Central memory CD8-positive, alpha-beta T cell (primary cell): ENCODE data around the gene SPEM3.
"Not testable (repeated sequence)": the region's sequence is repeated elsewhere in the genome, so short reads cannot be mapped to it uniquely, and the experiment has no call there.

Source experiments
- ATAC-seq: fragments of 150-1000 bp; cut with Tn5 transposase; replicated peaks from 2 replicates; pipeline ENCODE4 v1.10.0; 2022; ENCODE audit warnings: mild to moderate bottlenecking, moderate FRiP score, moderate number of reproducible peaks; ENCODE audit not compliant: poor library complexity, severe bottlenecking; ENCODE audit errors: extremely low read depth
- DNase-seq, 2 donors: peaks; one replicate each; pipeline ENCODE4 v3.0.0; 2021; ENCODE audit warnings: low spot score in 2 of 2
- H3K27ac Mint-ChIP-seq: one replicate; pipeline ENCODE4 v1.8.0; 2022; ENCODE audit warnings: low read depth, mild to moderate bottlenecking, moderate library complexity, mixed read lengths
- H3K27me3 Mint-ChIP-seq: one replicate; pipeline ENCODE4 v1.8.0; 2022; ENCODE audit warnings: mixed read lengths
- H3K36me3 Mint-ChIP-seq: one replicate; pipeline ENCODE4 v1.8.0; 2022; ENCODE audit warnings: mild to moderate bottlenecking, moderate library complexity, mixed read lengths; ENCODE audit not compliant: insufficient read depth
- H3K4me1 Mint-ChIP-seq: one replicate; pipeline ENCODE4 v1.8.0; 2022; ENCODE audit warnings: mixed read lengths
- H3K4me3 Mint-ChIP-seq: one replicate; pipeline ENCODE4 v1.8.0; 2022; ENCODE audit warnings: mild to moderate bottlenecking, moderate library complexity, mixed read lengths
- H3K9me3 Mint-ChIP-seq: one replicate; pipeline ENCODE4 v1.8.0; 2022; ENCODE audit warnings: mixed read lengths

The SPEM3 gene

DNA sequence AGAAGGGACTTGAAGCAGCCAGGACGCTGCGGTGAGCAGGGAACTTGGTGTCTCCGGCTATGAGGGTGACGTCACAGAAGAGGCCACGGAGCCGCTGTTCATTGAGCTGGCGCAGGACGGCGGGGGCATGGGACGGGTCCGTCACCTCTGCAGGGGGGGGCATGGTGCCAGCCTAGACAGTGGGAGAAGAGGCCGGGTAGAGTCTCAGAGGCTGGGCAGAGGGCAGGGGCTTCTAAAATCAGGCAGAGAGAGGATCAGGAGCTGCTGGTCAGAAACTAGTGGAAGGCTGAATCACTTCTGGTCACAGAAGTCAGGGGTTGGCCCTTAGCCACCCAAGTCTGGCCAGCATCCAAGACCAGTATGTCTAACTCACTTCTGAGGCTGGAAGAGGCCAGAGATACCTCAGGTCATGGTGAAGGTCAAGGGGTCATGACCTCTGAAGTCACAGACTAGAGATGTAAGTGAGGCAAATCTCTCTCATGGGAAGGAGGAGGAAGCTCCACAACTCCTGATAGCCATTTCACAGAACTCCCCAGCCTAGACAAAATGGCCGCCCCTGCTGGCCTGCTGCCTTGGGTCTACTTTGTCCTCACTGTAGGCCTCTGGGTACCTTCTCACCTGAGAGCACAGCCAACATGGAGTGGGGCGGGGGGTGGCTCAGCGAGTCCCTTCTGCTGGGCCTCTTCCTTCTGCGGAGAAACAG is 38.1 kb downstream of the SPEM3 start:
- ATAC-seq (no peak), DNase-seq (no peak)
- Mint-ChIP-seq H3K27ac (peak overlapping the region; percentile 61), H3K9me3 (no peaks in the 10 kb centered on the region), H3K36me3 (peaks cover 25% of the 10 kb centered on the region), H3K27me3 (no peaks in the 10 kb centered on the region), H3K4me3 (no peak overlapping the region), H3K4me1 (peaks cover 23% of the 10 kb centered on the region)

DNA sequence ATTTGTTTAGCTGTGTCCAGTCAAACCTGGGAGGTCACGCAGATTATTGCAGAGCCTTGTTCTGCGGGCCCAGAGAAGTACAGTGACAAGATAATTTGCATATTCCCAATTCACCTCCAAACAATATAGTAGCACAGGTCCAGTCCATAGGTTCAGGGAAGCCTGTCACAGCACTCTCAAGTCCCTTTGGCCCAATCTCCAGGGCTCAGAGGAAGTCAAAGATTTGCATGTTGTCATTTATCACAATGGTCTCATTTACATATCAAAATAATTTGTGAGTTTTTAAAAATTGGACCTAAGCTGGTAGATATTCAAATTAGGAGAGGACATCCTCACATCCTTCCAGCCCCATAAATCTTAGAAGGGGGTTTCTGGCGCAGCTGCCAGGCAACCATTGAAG is 38.8 kb downstream of the SPEM3 start:
- Mint-ChIP-seq H3K27ac (no peak overlapping the region), H3K36me3 (peaks cover 25% of the 10 kb centered on the region), H3K4me1 (peaks cover 28% of the 10 kb centered on the region), H3K9me3 (no peaks in the 10 kb centered on the region), H3K4me3 (no peak overlapping the region), H3K27me3 (no peaks in the 10 kb centered on the region)
- ATAC-seq: no peak
- DNase-seq: no peak

DNA sequence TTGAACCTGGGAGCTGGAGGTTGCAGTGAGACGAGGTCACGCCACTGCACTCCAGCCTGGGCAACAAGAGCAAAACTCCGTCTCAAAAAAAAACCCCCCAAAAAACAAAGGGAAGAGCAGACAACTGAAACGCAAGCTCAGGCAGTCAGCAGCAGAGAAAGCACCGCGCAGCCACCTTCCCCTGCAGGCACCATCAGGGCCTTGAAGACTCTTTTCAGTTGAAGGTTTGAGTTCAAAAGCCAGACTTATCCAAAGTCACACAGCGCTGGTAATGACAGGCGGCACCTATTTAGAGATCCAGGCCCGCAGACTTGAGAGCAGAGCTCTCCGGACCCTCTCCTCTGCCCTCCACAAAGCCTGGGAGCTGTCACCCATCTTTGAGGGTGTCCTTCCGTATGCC is 39.6 kb downstream of the SPEM3 start:
- ATAC-seq: no peak
- no peaks in the 10 kb centered on the region for H3K9me3 Mint-ChIP-seq
- H3K4me3 Mint-ChIP-seq: no peak overlapping the region
- no peak overlapping the region for H3K27ac Mint-ChIP-seq
- H3K27me3 Mint-ChIP-seq: no peaks in the 10 kb centered on the region
- DNase-seq: no peak
- peaks cover 28% of the 10 kb centered on the region for H3K4me1 Mint-ChIP-seq
- peaks cover 21% of the 10 kb centered on the region for H3K36me3 Mint-ChIP-seq

DNA sequence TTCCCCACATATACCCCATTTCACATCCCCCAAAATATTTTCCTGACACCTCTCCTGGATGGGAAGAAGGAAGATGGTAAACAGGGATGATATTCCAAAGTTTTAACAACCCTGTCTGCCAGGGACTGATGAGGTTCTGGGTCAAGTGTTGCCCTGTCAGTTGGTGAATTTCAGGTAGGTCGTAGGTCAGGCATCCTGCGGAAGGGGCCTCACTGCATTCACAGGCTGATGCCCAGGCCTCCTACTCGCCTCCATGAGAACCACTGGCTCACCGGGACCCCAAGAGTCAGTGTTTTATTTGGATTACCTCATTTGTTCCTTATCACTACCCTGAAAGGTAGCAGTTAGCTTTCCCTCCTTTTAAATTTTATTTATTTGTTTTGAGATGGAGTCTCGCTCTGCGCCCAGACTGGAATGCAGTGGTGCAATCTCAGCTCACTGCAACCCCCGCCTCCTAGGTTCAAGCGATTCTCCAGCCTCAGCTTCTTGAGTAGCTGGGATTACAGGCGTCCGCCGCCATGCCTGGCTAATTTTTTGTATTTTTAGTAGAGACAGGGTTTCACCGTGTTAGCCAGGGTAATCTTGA is 40.2 kb downstream of the SPEM3 start:
- H3K36me3 Mint-ChIP-seq: peaks cover 16% of the 10 kb centered on the region
- no peak overlapping the region for H3K4me3 Mint-ChIP-seq
- no peaks in the 10 kb centered on the region for H3K9me3 Mint-ChIP-seq
- DNase-seq (no peak), ATAC-seq (no peak)
- peaks cover 28% of the 10 kb centered on the region for H3K4me1 Mint-ChIP-seq
- H3K27me3 Mint-ChIP-seq: no peaks in the 10 kb centered on the region
- H3K27ac Mint-ChIP-seq: no peak overlapping the region

DNA sequence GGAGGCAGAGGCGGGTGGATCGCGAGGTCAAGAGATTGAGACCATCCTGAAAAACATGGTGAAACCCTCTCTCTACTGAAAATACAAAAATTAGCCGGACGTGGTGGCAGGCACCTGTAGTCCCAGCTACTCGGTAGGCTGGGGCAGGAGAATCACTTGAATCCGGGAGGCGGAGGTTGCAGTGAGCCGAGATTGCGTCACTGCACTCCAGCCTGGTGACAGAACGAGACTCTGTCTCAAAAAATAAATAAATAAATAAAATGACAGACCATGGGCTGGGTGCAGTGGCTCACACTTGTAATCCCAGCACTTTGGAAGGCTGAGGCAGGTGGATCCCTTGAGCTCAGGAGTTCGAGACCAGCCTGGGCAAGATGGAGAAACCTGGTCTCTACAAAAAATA is 41.2 kb downstream of the SPEM3 start:
- not testable (repeated sequence) for ATAC-seq, H3K27ac Mint-ChIP-seq, DNase-seq, H3K27me3 Mint-ChIP-seq, H3K4me3 Mint-ChIP-seq, H3K9me3 Mint-ChIP-seq
- Mint-ChIP-seq H3K36me3 (peaks cover 13% of the 10 kb centered on the region), H3K4me1 (peaks cover 28% of the 10 kb centered on the region)

DNA sequence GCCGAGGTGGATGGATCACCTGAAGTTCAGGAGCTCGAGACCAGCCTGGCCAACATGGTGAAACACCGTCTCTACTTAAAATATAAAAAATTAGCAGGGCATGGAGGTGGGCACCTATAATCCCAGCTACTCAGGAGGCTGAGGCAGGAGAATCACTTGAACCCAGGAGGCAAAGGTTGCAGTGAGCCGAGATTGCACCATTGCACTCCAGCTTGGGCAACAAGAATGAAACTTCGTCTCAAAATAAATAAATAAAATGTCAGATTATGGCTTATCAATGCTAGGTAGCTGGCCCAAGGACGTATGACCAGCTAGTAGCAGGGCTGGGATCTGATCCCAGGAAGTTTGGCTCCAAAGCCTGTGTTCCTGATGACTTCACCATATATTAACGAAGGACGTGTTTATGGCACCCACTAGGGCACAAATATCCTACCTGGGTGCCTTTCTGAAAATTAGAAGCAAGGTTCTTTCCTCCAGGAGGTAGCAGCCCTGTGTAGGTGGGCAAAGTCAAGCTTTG is 41.9 kb downstream of the SPEM3 start:
- Mint-ChIP-seq H3K36me3 (peaks cover 11% of the 10 kb centered on the region), H3K4me1 (peaks cover 28% of the 10 kb centered on the region)
- not testable (repeated sequence) for H3K4me3 Mint-ChIP-seq, H3K9me3 Mint-ChIP-seq, H3K27me3 Mint-ChIP-seq, DNase-seq, H3K27ac Mint-ChIP-seq, ATAC-seq

DNA sequence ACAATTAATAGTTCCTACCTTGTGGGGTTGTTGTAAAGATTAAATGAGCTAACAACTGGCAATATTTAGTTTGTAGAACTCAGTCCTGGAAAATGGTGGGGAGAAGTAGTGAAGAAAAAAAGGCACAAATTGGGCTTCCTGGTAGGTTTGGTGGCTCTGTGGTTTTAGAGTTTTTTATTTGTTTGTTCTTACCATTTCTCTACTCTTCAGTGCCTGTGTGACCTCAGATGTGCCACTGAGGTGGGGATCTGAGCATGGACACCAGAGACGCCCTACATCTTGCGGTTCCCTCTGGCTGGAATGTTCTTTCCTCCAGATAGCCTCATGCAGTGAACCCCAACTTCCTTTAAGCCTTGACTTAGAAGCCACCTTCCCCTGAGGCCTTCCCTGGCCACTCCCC is 43.1 kb downstream of the SPEM3 start:
- peaks cover 14% of the 10 kb centered on the region for H3K36me3 Mint-ChIP-seq
- peaks cover 37% of the 10 kb centered on the region for H3K4me1 Mint-ChIP-seq

DNA sequence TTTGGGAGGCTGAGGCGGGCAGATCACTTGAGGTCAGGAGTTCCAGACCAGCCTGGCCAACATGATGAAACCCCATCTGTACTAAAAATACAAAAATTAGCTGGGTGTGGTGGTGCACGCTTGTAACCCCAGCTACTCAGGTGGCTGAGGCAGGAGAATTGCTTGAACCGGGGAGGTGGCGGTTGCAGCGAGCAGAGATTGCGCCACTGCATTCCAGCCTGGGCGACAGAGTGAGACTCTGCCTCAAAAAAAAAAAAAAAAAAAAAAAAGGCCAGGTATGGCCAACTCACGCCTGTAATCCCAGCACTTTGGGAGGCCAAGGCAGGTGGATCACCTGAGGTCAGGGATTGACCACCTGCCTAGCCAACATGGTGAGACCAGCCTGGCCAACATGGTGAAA is 46.1 kb downstream of the SPEM3 start:
- peaks cover 18% of the 10 kb centered on the region for H3K36me3 Mint-ChIP-seq
- DNase-seq: not testable (repeated sequence)

More for the DNA sequence above, 43.1 kb downstream of the SPEM3 start:
- H3K27me3 Mint-ChIP-seq: no peaks in the 10 kb centered on the region
- no peak for ATAC-seq
- H3K9me3 Mint-ChIP-seq: no peaks in the 10 kb centered on the region
- H3K4me3 Mint-ChIP-seq: no peak overlapping the region
- DNase-seq: no peak
- H3K27ac Mint-ChIP-seq: no peak overlapping the region

DNA sequence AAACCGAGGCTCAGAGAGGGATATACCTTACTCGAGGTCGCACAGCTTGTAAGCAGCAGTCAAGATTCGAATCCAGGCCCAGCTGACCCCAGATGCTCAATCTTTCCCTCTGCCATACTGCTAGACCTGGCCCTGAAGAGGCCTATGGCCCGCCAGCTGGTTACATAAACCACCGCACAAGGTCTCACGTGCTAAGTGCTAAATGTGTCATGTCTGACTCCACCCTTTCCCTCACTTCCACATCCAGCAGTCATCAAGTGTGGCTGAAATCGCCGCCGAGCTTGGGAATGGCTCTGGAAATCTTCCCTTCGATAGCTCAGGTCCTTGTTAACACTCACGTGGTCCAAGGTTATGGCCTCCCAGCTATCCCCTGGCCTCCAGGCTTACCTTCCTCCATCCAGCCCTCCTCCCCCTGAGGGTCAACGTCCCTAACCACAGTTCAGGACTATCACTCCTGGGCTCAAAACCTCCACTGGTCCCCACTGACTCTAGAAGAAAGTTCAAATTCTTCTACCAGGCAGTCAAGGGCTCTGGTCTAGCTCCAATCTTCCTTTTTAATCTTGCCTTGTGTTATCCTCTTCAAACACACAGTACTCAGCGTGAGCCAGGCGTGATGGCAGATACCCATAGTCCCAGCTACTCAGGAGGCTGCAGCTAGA is 47.2 kb downstream of the SPEM3 start:
- DNase-seq: no peak
- H3K9me3 Mint-ChIP-seq: no peaks in the 10 kb centered on the region
- no peaks in the 10 kb centered on the region for H3K27me3 Mint-ChIP-seq
- no peak for ATAC-seq
- H3K4me1 Mint-ChIP-seq: peaks cover 50% of the 10 kb centered on the region
- no peak overlapping the region for H3K4me3 Mint-ChIP-seq
- H3K36me3 Mint-ChIP-seq: peaks cover 23% of the 10 kb centered on the region
- H3K27ac Mint-ChIP-seq: peak overlapping the region; percentile 81

More for the DNA sequence above, 46.1 kb downstream of the SPEM3 start:
- peaks cover 48% of the 10 kb centered on the region for H3K4me1 Mint-ChIP-seq
- not testable (repeated sequence) for H3K27ac Mint-ChIP-seq, H3K9me3 Mint-ChIP-seq, H3K4me3 Mint-ChIP-seq, ATAC-seq, H3K27me3 Mint-ChIP-seq

DNA sequence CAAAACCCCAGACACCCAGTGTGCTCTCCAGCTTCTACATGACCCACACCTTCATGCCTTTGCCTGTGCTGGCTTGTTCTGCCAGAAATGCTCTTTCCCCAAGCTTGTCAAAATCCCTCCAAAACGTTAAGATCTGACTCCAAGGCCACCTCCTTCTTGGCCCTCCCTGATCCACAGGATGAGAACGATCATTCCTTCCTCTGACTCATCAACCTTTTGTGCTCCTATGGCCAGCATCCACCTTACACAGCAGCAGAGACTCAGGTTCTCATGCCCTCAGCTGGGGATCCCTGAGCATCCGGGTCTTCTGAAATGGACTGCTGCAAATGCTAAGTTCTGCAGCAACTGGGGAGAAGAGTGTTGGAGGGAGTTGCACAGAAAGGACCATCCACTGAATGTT is 47.8 kb downstream of the SPEM3 start:
- Mint-ChIP-seq H3K27ac (peak overlapping the region; percentile 81), H3K27me3 (no peaks in the 10 kb centered on the region), H3K9me3 (no peaks in the 10 kb centered on the region), H3K36me3 (peaks cover 23% of the 10 kb centered on the region), H3K4me1 (peaks cover 51% of the 10 kb centered on the region), H3K4me3 (no peak overlapping the region)
- no peak for ATAC-seq
- no peak for DNase-seq

DNA sequence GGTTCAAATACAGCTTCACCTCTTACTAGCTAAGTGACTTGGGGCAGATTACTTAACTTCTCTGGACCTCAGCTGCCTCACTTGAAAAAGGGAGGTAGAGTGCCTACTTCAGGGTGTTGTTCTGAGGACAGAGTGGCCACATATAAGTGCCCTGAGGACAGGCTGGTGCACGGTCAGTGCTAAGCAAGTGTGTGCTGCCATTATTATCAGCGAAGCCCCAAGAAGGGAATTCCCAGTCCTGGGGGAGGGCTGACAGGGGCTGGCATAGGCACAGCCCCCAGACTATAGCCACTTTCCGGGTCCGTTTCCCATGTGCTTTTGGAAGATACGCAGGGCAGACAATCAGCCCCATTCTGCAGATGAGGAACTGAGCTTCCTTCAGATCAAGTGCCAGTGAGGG is 48.3 kb downstream of the SPEM3 start:
- Mint-ChIP-seq H3K4me1 (peaks cover 51% of the 10 kb centered on the region), H3K27ac (no peak overlapping the region), H3K9me3 (no peaks in the 10 kb centered on the region), H3K36me3 (peaks cover 23% of the 10 kb centered on the region), H3K27me3 (no peaks in the 10 kb centered on the region), H3K4me3 (peak overlapping the region; percentile 92)
- DNase-seq (no peak), ATAC-seq (no peak)

DNA sequence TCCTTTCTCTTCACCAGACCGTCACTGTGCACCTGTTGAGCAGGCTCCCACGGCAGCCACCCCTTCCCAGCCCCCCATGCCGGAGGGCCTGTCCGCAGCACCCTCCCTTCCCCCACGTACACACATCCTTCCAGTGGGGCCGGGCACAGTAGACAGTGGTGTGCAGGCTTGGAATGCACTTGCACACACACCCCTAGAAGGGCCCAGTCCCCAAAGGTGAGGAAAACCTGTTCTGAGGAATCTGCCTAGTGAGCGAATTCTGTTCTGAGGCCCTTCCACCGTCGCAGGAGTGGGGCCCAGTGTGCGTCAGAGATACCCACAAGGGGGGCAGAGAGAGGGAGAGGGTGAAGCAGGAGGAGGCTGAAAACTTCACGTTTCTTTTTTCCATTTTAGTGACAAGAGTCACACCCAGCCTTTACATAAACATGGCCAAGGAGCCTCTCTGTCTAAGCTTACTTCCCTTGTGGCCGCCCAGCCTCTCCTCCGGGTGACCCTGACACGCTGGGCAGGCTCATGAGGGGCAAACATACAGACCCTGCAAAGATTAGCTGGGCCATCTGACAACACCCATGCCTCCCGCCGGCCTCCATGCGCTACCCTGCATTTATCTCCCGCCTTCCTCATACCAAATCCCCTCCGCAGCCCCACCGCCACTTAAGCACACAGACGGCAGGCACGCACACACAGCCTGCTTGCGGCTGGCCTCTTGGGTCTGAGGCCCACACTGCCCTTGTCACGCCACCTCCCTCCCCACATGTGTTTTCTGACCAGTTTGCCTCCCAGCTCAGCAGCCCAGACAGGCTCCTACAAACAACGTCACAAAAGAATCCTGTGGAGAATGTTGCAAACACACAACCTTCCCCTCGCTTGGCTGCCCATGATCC is 49.0 kb downstream of the SPEM3 start:
- DNase-seq (no peak), ATAC-seq (no peak)
- Mint-ChIP-seq H3K27me3 (no peaks in the 10 kb centered on the region), H3K9me3 (no peaks in the 10 kb centered on the region), H3K4me1 (peaks cover 55% of the 10 kb centered on the region), H3K27ac (peak overlapping the region; percentile 92), H3K4me3 (peak overlapping the region; percentile 92), H3K36me3 (peaks cover 23% of the 10 kb centered on the region)
